WI38 (cell line): ENCODE results near the gene SCD.

Source experiments
- H3K4me3 ChIP-seq: 2 replicates; pipeline ENCODE4 v1.5.1; 2011; ENCODE audit warnings: low read depth, mild to moderate bottlenecking, control low read depth, low read length
- CTCF ChIP-seq: IDR thresholded peaks from 2 replicates; pipeline ENCODE4 v1.5.1; 2012; ENCODE audit warnings: low read depth, mild to moderate bottlenecking, control low read depth, low read length

The SCD gene

GRCh38 chr10:100315615-100316014, 31.4 kb upstream of the SCD start:
- H3K4me3 ChIP-seq = no peak overlapping the region
- no peak for TF ChIP-seq CTCF

- no peak overlapping the region for H3K4me3 ChIP-seq
- no peak for TF ChIP-seq CTCF
Measured at GRCh38 chr10:100318207-100318606, 28.8 kb upstream of the SCD start.

- H3K4me3 ChIP-seq = no peak overlapping the region
- TF ChIP-seq CTCF = no peak
Measured at GRCh38 chr10:100319707-100320402, 27.2 kb upstream of the SCD start.

- H3K4me3 ChIP-seq = no peak overlapping the region
- TF ChIP-seq CTCF = no peak
Measured at GRCh38 chr10:100325158-100325557, 21.9 kb upstream of the SCD start.

GRCh38 chr10:100327007-100327717, 19.9 kb upstream of the SCD start:
- no peak for TF ChIP-seq CTCF
- H3K4me3 ChIP-seq = no peak overlapping the region

- no peak overlapping the region for H3K4me3 ChIP-seq
Measured at GRCh38 chr10:100327718-100328009, 19.4 kb upstream of the SCD start.

More at GRCh38 chr10:100327718-100328009, 19.4 kb upstream of the SCD start:
- TF ChIP-seq CTCF = no peak
